Fibroblast of the aortic adventitia (primary cell): ENCODE results near the gene PELI3. TPM values are rescaled to one million over a fixed set of nuclear protein-coding genes. Genes with fewer than 3 reads are reported as not detected.
"Not testable (repeated sequence)": the region's sequence is repeated elsewhere in the genome, so short reads cannot be mapped to it uniquely, and the experiment has no call there.

Experiments
- DNase-seq: peaks from one replicate; pipeline ENCODE4 v3.0.0-alpha.2; 2010; ENCODE audit warnings: low read depth
- H3K4me3 ChIP-seq: 2 replicates; pipeline ENCODE4 v1.5.1; 2011; ENCODE audit warnings: low read depth, mild to moderate bottlenecking, control low read depth, low read length, moderate library complexity
- CTCF ChIP-seq: IDR thresholded peaks from 2 replicates; pipeline ENCODE4 v1.5.1; 2011; ENCODE audit warnings: mild to moderate bottlenecking, low read length, control low read depth, inconsistent platforms; ENCODE audit not compliant: insufficient read depth
- total RNA-seq: library from RNA; depleted of rRNA; stranded (reverse); fragments of >200 nt; gene quantifications from 2 replicates; pipeline ENCODE4 v1.2.3, GENCODE V29; 2012; ENCODE audit warnings: low replicate concordance

PELI3 gene
- total RNA-seq, 1 donor = 10.8 TPM

- no peak for TF ChIP-seq CTCF
- H3K4me3 ChIP-seq = no peak within 1 kb of the TSS
- no peak for DNase-seq
These were observed 45.8 kb upstream of the PELI3 start, which contains the start of gene NPAS4 for GRCh38 chr11:66420671-66421476. Gene NPAS4 (plus strand): TSS chr11:66421035. CDS start chr11:66421180, 145 bp downstream.

DNA sequence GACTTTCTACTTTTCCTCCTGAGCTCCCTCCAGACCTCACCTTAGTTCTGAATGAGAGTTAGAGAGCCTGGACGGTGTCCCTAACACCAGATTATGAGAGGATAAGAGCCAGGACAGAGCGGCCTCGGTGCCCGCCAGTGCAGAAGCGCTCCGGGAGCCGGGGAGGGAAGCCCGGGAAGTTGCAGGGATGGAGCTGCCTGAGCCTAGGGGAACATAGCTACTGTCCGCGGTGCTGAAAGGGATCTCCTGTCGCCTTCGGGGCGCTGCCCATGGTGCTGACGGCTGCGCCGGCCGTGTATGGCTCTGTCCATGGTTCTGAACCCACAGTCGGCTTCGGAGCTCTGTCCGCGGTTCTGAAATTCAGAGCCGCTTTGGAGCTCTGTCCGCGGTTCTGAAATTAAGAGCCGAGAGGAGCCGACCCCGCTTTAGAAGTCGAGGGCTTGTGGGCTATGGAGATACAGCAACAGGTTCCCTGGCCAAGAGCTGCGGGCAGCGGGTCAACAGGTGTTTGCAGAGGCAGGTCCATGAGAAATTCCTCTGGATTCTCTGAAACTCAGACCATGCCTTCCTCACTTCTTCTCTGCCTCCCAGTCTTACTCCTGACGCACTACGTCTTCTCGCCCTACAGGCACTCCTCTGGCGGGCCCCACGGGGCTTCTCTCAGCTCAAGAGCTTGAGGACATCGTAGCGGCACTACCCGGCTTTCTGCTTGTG, 45.1 kb upstream of the PELI3 start:
- no peak for TF ChIP-seq CTCF
- peak; percentile 91 for DNase-seq
- no peak overlapping the region for H3K4me3 ChIP-seq

- no peak for TF ChIP-seq CTCF
- H3K4me3 ChIP-seq = no peak overlapping the region
- no peak for DNase-seq
These were observed 40.4 kb upstream of the PELI3 start for GRCh38 chr11:66426314-66426713.

DNA sequence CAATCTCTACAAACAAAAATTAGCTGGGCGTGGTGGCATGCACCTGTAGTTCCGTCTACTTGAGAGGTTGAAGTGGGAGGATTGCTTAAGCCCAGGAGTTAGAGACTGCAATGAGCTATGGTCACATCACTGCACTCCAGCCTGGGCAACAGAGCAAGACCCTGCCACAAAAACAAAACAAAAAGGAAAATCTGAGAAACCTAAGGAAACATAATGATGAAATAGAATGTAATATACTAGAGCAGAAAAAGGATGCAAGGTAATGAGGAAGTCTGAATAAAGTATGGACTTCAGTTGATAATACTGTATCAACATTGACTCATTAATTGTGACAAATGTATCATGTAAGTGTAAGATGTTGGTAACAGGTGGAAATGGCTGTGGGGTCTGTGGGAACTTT, 37.8 kb upstream of the PELI3 start:
- no peak overlapping the region for H3K4me3 ChIP-seq
- DNase-seq = no peak
- no peak for TF ChIP-seq CTCF

- no peak overlapping the region for H3K4me3 ChIP-seq
- DNase-seq = peak; percentile 79
- TF ChIP-seq CTCF = peak; percentile 82
These were observed 36.6 kb upstream of the PELI3 start for GRCh38 chr11:66429983-66430602.

DNA sequence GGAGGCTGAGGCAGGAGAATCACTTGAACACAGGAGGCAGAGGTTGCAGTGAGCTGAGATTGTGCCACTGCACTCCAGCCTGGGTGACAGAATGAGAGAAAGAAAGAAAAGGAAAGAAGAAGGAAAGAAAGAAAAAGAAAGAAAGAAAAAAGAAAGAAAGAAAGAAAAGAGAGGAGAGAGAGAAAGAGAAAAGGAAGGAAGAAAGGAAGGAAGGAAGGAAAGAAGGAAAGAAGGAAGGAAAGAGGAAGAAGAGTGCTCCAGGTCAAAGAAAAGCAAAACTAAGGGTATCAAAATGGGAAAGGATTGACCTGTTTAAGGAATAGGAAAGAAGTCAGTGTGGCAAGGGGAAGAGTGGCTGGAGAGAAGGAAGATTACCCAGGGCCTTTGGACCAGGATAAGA, 35.4 kb upstream of the PELI3 start:
- not testable (repeated sequence) for H3K4me3 ChIP-seq, DNase-seq

- H3K4me3 ChIP-seq, DNase-seq: not testable (repeated sequence)
These were observed 34.8 kb upstream of the PELI3 start for GRCh38 chr11:66431871-66432329.
